Liver (tissue), 9 donors: ENCODE data around the gene SLC35A2. TPM values are rescaled to one million over a fixed set of nuclear protein-coding genes. Genes with fewer than 3 reads are reported as not detected.

Experiments
- DNase-seq: peaks from one replicate; pipeline ENCODE4 v3.0.0-alpha.2; 2017; ENCODE audit warnings: low spot score
- H3K27ac ChIP-seq, 2 donors: one replicate each; pipeline ENCODE4 v1.7.0; 2013; ENCODE audit warnings: inconsistent platforms in 2 of 2, low read length in 2 of 2, control low read depth in 1 of 2, low read depth in 1 of 2, mild to moderate bottlenecking in 1 of 2
- H3K27me3 ChIP-seq, 4 donors: one replicate each; pipeline versions ENCODE4 v1.6.1 to v1.7.0; 2013; ENCODE audit warnings: low read length in 3 of 4, inconsistent platforms in 1 of 4, mild to moderate bottlenecking in 1 of 4, moderate library complexity in 1 of 4; ENCODE audit not compliant: control insufficient read depth in 4 of 4, insufficient read depth in 4 of 4
- H3K36me3 ChIP-seq, 4 donors: one replicate each; pipeline versions ENCODE4 v1.6.1 to v1.7.0; 2013; ENCODE audit warnings: low read length in 3 of 4, mild to moderate bottlenecking in 3 of 4, low read depth in 1 of 4, moderate library complexity in 1 of 4; ENCODE audit not compliant: control insufficient read depth in 4 of 4, insufficient read depth in 3 of 4
- H3K4me1 ChIP-seq, 4 donors: one replicate each; pipeline versions ENCODE4 v1.6.1 to v1.7.0; 2013; ENCODE audit warnings: low read length in 3 of 4, mild to moderate bottlenecking in 3 of 4, moderate library complexity in 1 of 4; ENCODE audit not compliant: control insufficient read depth in 4 of 4, insufficient read depth in 4 of 4
- H3K4me3 ChIP-seq, 3 donors: one replicate each; pipeline versions ENCODE4 v1.6.1 to v1.7.0; 2013; ENCODE audit warnings: low read length in 3 of 3, control low read depth in 1 of 3, low read depth in 1 of 3, mild to moderate bottlenecking in 1 of 3
- H3K9ac ChIP-seq, 2 donors: one replicate each; pipeline ENCODE4 v1.7.0; 2013; ENCODE audit warnings: low read length in 2 of 2, mild to moderate bottlenecking in 2 of 2, moderate library complexity in 2 of 2, control low read depth in 1 of 2, low read depth in 1 of 2
- H3K9me3 ChIP-seq, 4 donors: one replicate each; pipeline versions ENCODE4 v1.6.1 to v1.7.0; 2013; ENCODE audit warnings: low read length in 3 of 4; ENCODE audit not compliant: control insufficient read depth in 4 of 4
- ATF3 ChIP-seq: IDR thresholded peaks from 2 replicates; pipeline ENCODE4 v1.6.1; 2016; ENCODE audit warnings: antibody characterized with exemption
- CTCF ChIP-seq: fragments of 150-350 bp; IDR thresholded peaks from 2 replicates; pipeline ENCODE4 v1.5.1; 2017; ENCODE audit warnings: improper control_type of control experiment, low read depth, low read length; ENCODE audit not compliant: missing input control
- EGR1 ChIP-seq, 2 donors: IDR thresholded peaks; 2 replicates each; pipeline ENCODE4 v1.6.1; 2016 to 2018; ENCODE audit warnings: antibody characterized with exemption in 2 of 2, low read depth in 2 of 2
- FOXA1 ChIP-seq: IDR thresholded peaks from 2 replicates; pipeline ENCODE4 v1.6.1; 2016; ENCODE audit warnings: antibody characterized with exemption
- FOXA2 ChIP-seq: IDR thresholded peaks from 2 replicates; pipeline ENCODE4 v1.6.1; 2016; ENCODE audit warnings: antibody characterized with exemption
- GABPA ChIP-seq, 2 donors: IDR thresholded peaks in 1 of 2; conservative IDR thresholded peaks in 1 of 2; 2 replicates each; pipeline ENCODE4 v1.6.1; 2016; ENCODE audit warnings: antibody characterized with exemption in 2 of 2, mild to moderate bottlenecking in 1 of 2, moderate library complexity in 1 of 2
- HNF4A ChIP-seq, 2 donors: conservative IDR thresholded peaks; 2 replicates each; pipeline ENCODE4 v1.6.1; 2016; ENCODE audit warnings: antibody characterized with exemption in 2 of 2, mild to moderate bottlenecking in 2 of 2
- HNF4G ChIP-seq: IDR thresholded peaks from 2 replicates; pipeline ENCODE4 v1.6.1; 2016; ENCODE audit warnings: antibody characterized with exemption
- JUND ChIP-seq, 2 donors: IDR thresholded peaks; 2 replicates each; pipeline ENCODE4 v1.6.1; 2016; ENCODE audit warnings: antibody characterized with exemption in 2 of 2
- MAX ChIP-seq: IDR thresholded peaks from 2 replicates; pipeline ENCODE4 v1.6.1; 2016; ENCODE audit warnings: antibody characterized with exemption
- NR2F2 ChIP-seq: IDR thresholded peaks from 2 replicates; pipeline ENCODE4 v1.6.1; 2016; ENCODE audit warnings: antibody characterized with exemption
- RAD21 ChIP-seq, 2 donors: IDR thresholded peaks; 2 replicates each; pipeline ENCODE4 v1.6.1; 2016; ENCODE audit warnings: antibody characterized with exemption in 2 of 2, mild to moderate bottlenecking in 2 of 2
- REST ChIP-seq: IDR thresholded peaks from 2 replicates; pipeline ENCODE4 v1.6.1; 2016; ENCODE audit warnings: antibody characterized with exemption, mild to moderate bottlenecking
- RXRA ChIP-seq, 2 donors: IDR thresholded peaks; 2 replicates each; pipeline ENCODE4 v1.6.1; 2017 to 2018; ENCODE audit warnings: antibody characterized with exemption in 2 of 2, mild to moderate bottlenecking in 1 of 2
- SP1 ChIP-seq: IDR thresholded peaks from 2 replicates; pipeline ENCODE4 v1.6.1; 2018; ENCODE audit warnings: antibody characterized with exemption, mild to moderate bottlenecking
- TAF1 ChIP-seq: conservative IDR thresholded peaks from 2 replicates; pipeline ENCODE4 v1.6.1; 2016; ENCODE audit warnings: antibody characterized with exemption, mild to moderate bottlenecking
- YY1 ChIP-seq: IDR thresholded peaks from 2 replicates; pipeline ENCODE4 v1.6.1; 2016; ENCODE audit warnings: antibody characterized with exemption, mild to moderate bottlenecking
- ZBTB33 ChIP-seq: IDR thresholded peaks from 2 replicates; pipeline ENCODE4 v1.6.1; 2016; ENCODE audit warnings: antibody characterized with exemption
- WGBS: extraction: QIAGEN DNeasy Blood & Tissue Kit; methylation state at CpG from one replicate; pipeline ENCODE4 v1.1.7; 2013; 5-methylcytosine and 5-hydroxymethylcytosine counted together
- polyA plus RNA-seq, 2 donors: library from polyadenylated mRNA; stranded (reverse) in 1 of 2; unstranded in 1 of 2; fragments of 200-250 nt in 1 of 2; fragments of >200 nt in 1 of 2; fragmentation: Nextera tagmentation in 1 of 2; extraction: Ambion mirVana in 1 of 2; gene quantifications; one replicate each; pipeline versions ENCODE4 v1.2.1 to v1.2.3, GENCODE V29; 2013 to 2015
- total RNA-seq, 2 donors: library from RNA; depleted of rRNA; stranded (reverse); fragments of >200 nt; gene quantifications; one replicate each; pipeline ENCODE4 v1.2.3, GENCODE V29; 2014
- donor health status: healthy.
- donor health status: healthy.
- donor health status: healthy.
- donor health status: healthy.
- donor health status: healthy.

Gene SLC35A2
- total and polyA plus RNA-seq, 4 donors, result 10.0 to 26.9 (median 14.4) TPM

GRCh38 chrX:48910926-48911411, 477 bp downstream of the SLC35A2 start:
- Histone ChIP-seq H3K9ac (peak overlapping the region in 1 of 2 donors; percentile 32), H3K4me1 (peaks cover 4 to 19% (median 13%) of the 10 kb centered on the region in 4 donors), H3K27ac (peak overlapping the region; percentile 72 to 74), H3K27me3 (no peaks in the 10 kb centered on the region), H3K4me3 (peak overlapping the region; percentile 73 to 82 (median 81)), H3K36me3 (peaks cover 0 to 9% (median 5%) of the 10 kb centered on the region in 4 donors), H3K9me3 (no peaks in the 10 kb centered on the region)
- 2% methylated on average over 12 of the region's 12 CpGs for WGBS
- DNase-seq, result no peak
- TF ChIP-seq ZBTB33 (no peak), ATF3 (no peak), MAX (no peak), FOXA2 (no peak), GABPA (IDR thresholded peaks at IDR 0.05 in 1 of 2, conservative IDR thresholded peaks at IDR 0.05 in 1 of 2) (no peak), RAD21 (IDR thresholded peaks at IDR 0.05) (no peak), CTCF (no peak), JUND (IDR thresholded peaks at IDR 0.05) (no peak), SP1 (no peak), TAF1 (no peak), RXRA (IDR thresholded peaks at IDR 0.05) (no peak), HNF4A (conservative IDR thresholded peaks at IDR 0.05) (no peak), REST (no peak), NR2F2 (no peak), YY1 (no peak), FOXA1 (no peak), EGR1 (IDR thresholded peaks at IDR 0.05; ENCODE audit: low read depth in 2 of 2) (no peak), HNF4G (no peak)
